Endothelial cell (in vitro differentiated cells): ENCODE measurements around the gene GRK1. TPM values are rescaled to one million over a fixed set of nuclear protein-coding genes. Genes with fewer than 3 reads are reported as not detected.
A peak's percentile ranks its signal among the peaks of the same experiment; 100 is the strongest.
"Not testable (repeated sequence)": the region's sequence is repeated elsewhere in the genome, so short reads cannot be mapped to it uniquely, and the experiment has no call there.

Experiments used
- DNase-seq: peaks from one replicate; pipeline ENCODE4 v3.0.0; 2021; ENCODE audit warnings: low spot score
- H3K27ac Mint-ChIP-seq: one replicate; pipeline ENCODE4 v1.8.0; 2021; ENCODE audit warnings: mixed read lengths, inconsistent platforms; ENCODE audit not compliant: unreplicated experiment
- H3K27me3 Mint-ChIP-seq: one replicate; pipeline ENCODE4 v1.8.0; 2021; ENCODE audit warnings: mild to moderate bottlenecking, moderate library complexity, mixed read lengths, inconsistent platforms; ENCODE audit not compliant: unreplicated experiment
- H3K36me3 Mint-ChIP-seq: one replicate; pipeline ENCODE4 v1.8.0; 2021; ENCODE audit warnings: mild to moderate bottlenecking, low read depth, mixed read lengths, inconsistent platforms; ENCODE audit not compliant: unreplicated experiment
- H3K4me1 Mint-ChIP-seq: one replicate; pipeline ENCODE4 v1.8.0; 2021; ENCODE audit warnings: mild to moderate bottlenecking, mixed read lengths, inconsistent platforms; ENCODE audit not compliant: unreplicated experiment
- H3K4me3 Mint-ChIP-seq: one replicate; pipeline ENCODE4 v1.8.0; 2021; ENCODE audit warnings: mild to moderate bottlenecking, mixed read lengths, inconsistent platforms; ENCODE audit not compliant: unreplicated experiment
- H3K9me3 Mint-ChIP-seq: one replicate; pipeline ENCODE4 v1.8.0; 2021; ENCODE audit warnings: mixed read lengths, inconsistent platforms; ENCODE audit not compliant: unreplicated experiment
- total RNA-seq: library from RNA; stranded (reverse); fragmentation: NEBNext Ultra II Directional; extraction: Animal tissue kit (Norgen Biotek cat#: 25700); gene quantifications from one replicate; pipeline ENCODE4 v1.2.1, GENCODE V29; 2021; ENCODE audit not compliant: unreplicated experiment
- TF ChIP-seq, protein P1 (sequence below): fragments of 200-600 bp; sonication (generic); IDR thresholded peaks from one replicate; pipeline ENCODE4 v1.5.0; 2021; ENCODE audit warnings: antibody characterized with exemption; ENCODE audit not compliant: unreplicated experiment

GRK1 gene
- total RNA-seq, 1 donor from 2014 or later = 0.54 TPM

DNA sequence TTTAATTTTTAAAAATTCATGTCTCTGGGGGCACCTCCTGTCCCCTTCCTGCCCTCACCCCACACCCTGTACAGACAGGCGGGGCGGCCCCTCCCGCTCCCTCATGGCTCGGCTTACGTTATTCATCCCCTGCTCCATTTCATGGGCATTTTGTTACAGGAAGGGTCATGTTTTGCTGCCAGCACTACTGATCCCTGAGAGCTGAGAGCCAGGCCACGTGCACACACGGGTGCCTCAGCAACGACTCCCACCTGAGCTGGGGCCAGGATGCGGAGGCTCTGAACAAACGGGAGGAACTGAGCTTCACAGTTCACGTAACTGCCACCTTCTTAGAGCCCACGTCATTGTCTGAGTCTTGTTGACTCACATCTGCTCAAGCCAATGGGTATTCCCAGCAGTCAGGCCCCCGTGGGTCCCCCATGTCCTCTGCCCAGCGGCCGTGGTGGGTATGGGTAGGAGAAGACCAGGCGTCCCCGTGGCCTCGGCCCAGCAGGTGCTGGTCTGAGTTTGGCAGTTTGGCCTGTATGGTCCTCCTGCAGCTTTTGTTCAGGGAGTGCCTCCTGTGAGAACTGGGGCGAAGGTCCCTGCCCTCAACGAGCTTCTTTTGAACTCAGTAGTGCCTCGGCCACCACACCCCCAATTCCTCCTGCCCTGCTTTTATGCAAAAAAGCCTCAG is 75.6 kb downstream of the GRK1 start:
- peaks cover 5% of the 10 kb centered on the region for H3K4me1 Mint-ChIP-seq
- TF ChIP-seq, protein P1, sequence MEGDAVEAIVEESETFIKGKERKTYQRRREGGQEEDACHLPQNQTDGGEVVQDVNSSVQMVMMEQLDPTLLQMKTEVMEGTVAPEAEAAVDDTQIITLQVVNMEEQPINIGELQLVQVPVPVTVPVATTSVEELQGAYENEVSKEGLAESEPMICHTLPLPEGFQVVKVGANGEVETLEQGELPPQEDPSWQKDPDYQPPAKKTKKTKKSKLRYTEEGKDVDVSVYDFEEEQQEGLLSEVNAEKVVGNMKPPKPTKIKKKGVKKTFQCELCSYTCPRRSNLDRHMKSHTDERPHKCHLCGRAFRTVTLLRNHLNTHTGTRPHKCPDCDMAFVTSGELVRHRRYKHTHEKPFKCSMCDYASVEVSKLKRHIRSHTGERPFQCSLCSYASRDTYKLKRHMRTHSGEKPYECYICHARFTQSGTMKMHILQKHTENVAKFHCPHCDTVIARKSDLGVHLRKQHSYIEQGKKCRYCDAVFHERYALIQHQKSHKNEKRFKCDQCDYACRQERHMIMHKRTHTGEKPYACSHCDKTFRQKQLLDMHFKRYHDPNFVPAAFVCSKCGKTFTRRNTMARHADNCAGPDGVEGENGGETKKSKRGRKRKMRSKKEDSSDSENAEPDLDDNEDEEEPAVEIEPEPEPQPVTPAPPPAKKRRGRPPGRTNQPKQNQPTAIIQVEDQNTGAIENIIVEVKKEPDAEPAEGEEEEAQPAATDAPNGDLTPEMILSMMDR = no peak
- no peaks in the 10 kb centered on the region for H3K9me3 Mint-ChIP-seq
- no peak overlapping the region for H3K27ac Mint-ChIP-seq
- no peak for DNase-seq
- peaks cover 4% of the 10 kb centered on the region for H3K36me3 Mint-ChIP-seq
- H3K27me3 Mint-ChIP-seq = peaks cover 12% of the 10 kb centered on the region
- H3K4me3 Mint-ChIP-seq = no peak overlapping the region

DNA sequence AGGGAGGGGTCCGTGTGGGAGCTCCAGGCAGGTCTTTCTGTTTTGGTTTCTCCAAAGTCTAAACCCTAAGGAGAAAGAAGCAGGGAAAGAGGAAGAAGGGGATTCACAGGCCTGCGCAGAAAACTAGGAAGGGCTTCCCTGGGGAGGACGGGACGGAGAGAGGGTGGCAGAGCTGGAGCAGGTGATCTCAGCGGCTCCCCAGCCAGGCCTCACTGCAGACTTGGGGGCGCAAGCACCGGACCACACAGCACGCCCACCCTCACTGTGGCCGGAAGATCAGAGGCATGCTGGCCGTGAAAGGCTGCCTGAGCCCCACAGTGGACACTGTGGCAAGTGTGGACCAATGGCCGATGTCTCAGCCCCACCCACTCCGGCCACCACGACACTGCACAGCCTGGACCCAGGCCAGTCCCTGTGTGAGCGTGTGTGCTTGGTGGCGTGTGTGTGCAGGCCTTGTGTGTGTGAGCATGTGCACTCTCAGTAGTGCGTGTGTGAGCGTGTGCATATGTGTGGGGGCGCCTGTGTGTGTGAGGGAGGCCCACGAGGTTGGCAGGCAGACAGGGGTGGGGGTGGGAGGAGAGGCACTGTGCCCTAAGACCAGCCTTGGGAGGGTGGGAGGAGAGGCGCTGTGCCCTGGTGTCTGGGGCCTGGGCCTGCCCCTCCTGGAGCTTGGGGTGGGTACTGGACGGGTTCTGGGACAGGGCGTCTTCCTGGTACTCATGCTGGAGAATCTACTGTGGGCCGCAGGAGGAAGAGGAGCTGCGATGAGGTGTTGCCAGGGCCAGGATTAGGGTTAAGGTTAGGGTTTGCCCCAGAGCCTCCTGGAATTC is 76.6 kb downstream of the GRK1 start:
- H3K9me3 Mint-ChIP-seq = no peaks in the 10 kb centered on the region
- DNase-seq = no peak
- H3K4me3 Mint-ChIP-seq = no peak overlapping the region
- H3K4me1 Mint-ChIP-seq = peaks cover 5% of the 10 kb centered on the region
- TF ChIP-seq, protein P1 = no peak
- peaks cover 10% of the 10 kb centered on the region for H3K27me3 Mint-ChIP-seq
- H3K27ac Mint-ChIP-seq = no peak overlapping the region
- peaks cover 4% of the 10 kb centered on the region for H3K36me3 Mint-ChIP-seq

DNA sequence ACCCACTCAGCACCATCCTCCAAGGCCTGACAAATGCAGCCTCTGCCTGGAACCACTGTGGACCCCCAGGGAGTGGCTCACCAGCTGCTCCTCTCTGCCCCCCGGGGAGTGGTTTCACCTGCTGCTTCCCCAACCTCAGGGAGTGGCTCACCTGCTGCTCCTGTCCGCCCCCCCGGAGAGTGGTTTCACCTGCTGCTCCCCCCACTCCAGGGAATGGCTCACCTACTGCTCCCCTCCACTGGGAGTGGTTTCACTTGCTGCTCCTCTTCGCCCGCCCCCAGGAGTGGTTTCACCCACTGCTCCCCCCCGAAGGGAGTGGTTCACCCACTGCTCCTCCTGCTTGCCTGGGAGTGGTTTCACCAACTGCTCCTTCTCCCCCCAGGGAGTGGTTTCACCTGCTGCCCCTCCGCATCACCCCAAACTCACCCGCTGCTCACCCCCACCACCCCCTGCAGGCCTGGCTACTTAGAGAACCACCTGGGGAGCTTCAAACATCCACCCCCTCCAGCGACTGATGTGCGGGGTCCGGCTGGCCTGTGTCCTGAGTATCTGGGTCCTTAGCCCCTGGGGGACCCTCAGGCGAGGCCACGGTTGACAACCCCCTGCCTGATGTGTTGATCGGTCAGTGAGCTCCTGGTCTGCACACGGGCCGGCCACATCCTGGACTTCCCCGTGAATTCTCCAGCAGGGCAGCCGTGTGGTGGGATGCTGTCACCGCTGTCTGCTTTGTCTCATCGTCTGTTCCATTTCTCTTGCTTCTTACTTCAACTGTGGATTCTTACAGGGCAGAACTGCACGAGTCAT is 77.4 kb downstream of the GRK1 start:
- Mint-ChIP-seq H3K4me3 (peak overlapping the region; percentile 5), H3K27me3 (peaks cover 10% of the 10 kb centered on the region), H3K27ac (no peak overlapping the region), H3K36me3 (peaks cover 4% of the 10 kb centered on the region), H3K9me3 (no peaks in the 10 kb centered on the region), H3K4me1 (peaks cover 5% of the 10 kb centered on the region)
- TF ChIP-seq, protein P1 = no peak
- no peak for DNase-seq

GRCh38 chr13:113745059-113745458 is 78.0 kb downstream of the GRK1 start:
- H3K4me1 Mint-ChIP-seq = peaks cover 5% of the 10 kb centered on the region
- TF ChIP-seq, protein P1 = no peak
- no peaks in the 10 kb centered on the region for H3K9me3 Mint-ChIP-seq
- H3K4me3 Mint-ChIP-seq = peak overlapping the region; percentile 5
- peaks cover 4% of the 10 kb centered on the region for H3K36me3 Mint-ChIP-seq
- peaks cover 12% of the 10 kb centered on the region for H3K27me3 Mint-ChIP-seq
- DNase-seq = no peak
- no peak overlapping the region for H3K27ac Mint-ChIP-seq

GRCh38 chr13:113745500-113746142 is 78.6 kb downstream of the GRK1 start:
- H3K4me1 Mint-ChIP-seq, H3K27ac Mint-ChIP-seq: not testable (repeated sequence)
- H3K27me3 Mint-ChIP-seq = peaks cover 15% of the 10 kb centered on the region

More at GRCh38 chr13:113745500-113746142, 78.6 kb downstream of the GRK1 start:
- not testable (repeated sequence) for H3K36me3 Mint-ChIP-seq, DNase-seq, H3K9me3 Mint-ChIP-seq
- peak overlapping the region; percentile 42 for H3K4me3 Mint-ChIP-seq
